ENCODE results near the gene RTRAF. TPM values are rescaled to one million over a fixed set of nuclear protein-coding genes. Genes with fewer than 3 reads are reported as not detected.

RTRAF gene
- total RNA-seq, 1 donor from 2014 or later, result 247 TPM

DNA sequence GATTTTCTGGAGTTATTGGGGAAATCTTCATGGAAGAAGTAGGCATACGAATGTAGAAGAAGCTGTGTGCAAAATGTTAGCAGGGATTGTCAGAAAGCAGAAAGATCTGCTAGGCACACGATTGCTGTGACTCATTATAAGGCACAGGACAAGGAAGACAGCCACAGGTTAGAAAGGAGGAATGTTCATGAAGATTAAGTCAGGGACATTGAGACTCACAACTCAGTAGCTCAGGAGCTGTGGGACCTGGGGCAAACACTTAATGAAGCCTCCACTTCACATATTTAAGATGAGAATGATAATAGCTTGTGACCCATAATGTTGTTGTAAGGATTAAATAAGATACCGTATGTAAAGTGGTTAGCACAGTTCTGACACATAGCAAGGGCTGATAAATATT is 26.6 kb upstream of the RTRAF start:
- TF ChIP-seq, protein P1, sequence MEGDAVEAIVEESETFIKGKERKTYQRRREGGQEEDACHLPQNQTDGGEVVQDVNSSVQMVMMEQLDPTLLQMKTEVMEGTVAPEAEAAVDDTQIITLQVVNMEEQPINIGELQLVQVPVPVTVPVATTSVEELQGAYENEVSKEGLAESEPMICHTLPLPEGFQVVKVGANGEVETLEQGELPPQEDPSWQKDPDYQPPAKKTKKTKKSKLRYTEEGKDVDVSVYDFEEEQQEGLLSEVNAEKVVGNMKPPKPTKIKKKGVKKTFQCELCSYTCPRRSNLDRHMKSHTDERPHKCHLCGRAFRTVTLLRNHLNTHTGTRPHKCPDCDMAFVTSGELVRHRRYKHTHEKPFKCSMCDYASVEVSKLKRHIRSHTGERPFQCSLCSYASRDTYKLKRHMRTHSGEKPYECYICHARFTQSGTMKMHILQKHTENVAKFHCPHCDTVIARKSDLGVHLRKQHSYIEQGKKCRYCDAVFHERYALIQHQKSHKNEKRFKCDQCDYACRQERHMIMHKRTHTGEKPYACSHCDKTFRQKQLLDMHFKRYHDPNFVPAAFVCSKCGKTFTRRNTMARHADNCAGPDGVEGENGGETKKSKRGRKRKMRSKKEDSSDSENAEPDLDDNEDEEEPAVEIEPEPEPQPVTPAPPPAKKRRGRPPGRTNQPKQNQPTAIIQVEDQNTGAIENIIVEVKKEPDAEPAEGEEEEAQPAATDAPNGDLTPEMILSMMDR (IDR thresholded peaks at IDR 0.05; ENCODE audit: unreplicated experiment), result no peak
- peaks cover 7% of the 10 kb centered on the region for H3K4me1 Mint-ChIP-seq (ENCODE audit: low read depth)
- H3K27me3 Mint-ChIP-seq, result no peaks in the 10 kb centered on the region
- peaks cover 24% of the 10 kb centered on the region for H3K9me3 Mint-ChIP-seq (ENCODE audit: low read depth)
- no peak overlapping the region for H3K4me3 Mint-ChIP-seq (ENCODE audit: low read depth)
- DNase-seq (ENCODE audit: low spot score, unreplicated experiment), result no peak
- H3K36me3 Mint-ChIP-seq (ENCODE audit: insufficient read depth), result peaks cover 9% of the 10 kb centered on the region
- no peak overlapping the region for H3K27ac Mint-ChIP-seq

DNA sequence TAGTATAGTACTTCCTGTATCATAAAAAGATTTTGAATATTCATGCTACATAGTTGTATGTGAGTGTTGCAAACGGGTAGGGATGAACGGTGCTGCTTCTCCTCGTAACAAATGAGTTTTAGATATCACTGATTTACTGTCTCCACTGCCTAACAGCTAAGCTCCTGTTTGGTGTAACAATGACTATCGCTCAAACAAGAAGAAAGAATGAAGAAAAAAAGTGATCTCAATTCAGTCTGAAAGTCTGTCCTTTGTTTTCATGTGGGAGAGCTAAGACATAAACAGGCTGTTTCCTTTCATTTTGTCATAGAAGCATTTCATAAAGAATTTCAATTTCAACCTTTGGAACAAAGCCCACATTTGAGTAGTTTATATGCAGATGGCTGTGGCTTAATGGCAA is 26.1 kb upstream of the RTRAF start:
- peaks cover 7% of the 10 kb centered on the region for H3K4me1 Mint-ChIP-seq (ENCODE audit: low read depth)
- peaks cover 20% of the 10 kb centered on the region for H3K9me3 Mint-ChIP-seq (ENCODE audit: low read depth)
- H3K4me3 Mint-ChIP-seq (ENCODE audit: low read depth), result no peak overlapping the region
- TF ChIP-seq, protein P1 (IDR thresholded peaks at IDR 0.05; ENCODE audit: unreplicated experiment), result no peak
- H3K27ac Mint-ChIP-seq, result no peak overlapping the region
- H3K36me3 Mint-ChIP-seq (ENCODE audit: insufficient read depth), result peaks cover 9% of the 10 kb centered on the region
- DNase-seq (ENCODE audit: low spot score, unreplicated experiment), result no peak
- no peaks in the 10 kb centered on the region for H3K27me3 Mint-ChIP-seq

- Mint-ChIP-seq H3K36me3 (ENCODE audit: insufficient read depth) (no peaks in the 10 kb centered on the region), H3K27me3 (no peaks in the 10 kb centered on the region), H3K9me3 (ENCODE audit: low read depth) (no peaks in the 10 kb centered on the region), H3K4me1 (ENCODE audit: low read depth) (peaks cover 1% of the 10 kb centered on the region), H3K27ac (no peak overlapping the region), H3K4me3 (ENCODE audit: low read depth) (no peak overlapping the region)
- TF ChIP-seq, protein P1 (IDR thresholded peaks at IDR 0.05; ENCODE audit: unreplicated experiment), result no peak
- no peak for DNase-seq (ENCODE audit: low spot score, unreplicated experiment)
Observed at GRCh38 chr14:51967521-51967920, 21.8 kb upstream of the RTRAF start.

- H3K4me3 Mint-ChIP-seq (ENCODE audit: low read depth), result no peak overlapping the region
- H3K27ac Mint-ChIP-seq, result no peak overlapping the region
- no peaks in the 10 kb centered on the region for H3K9me3 Mint-ChIP-seq (ENCODE audit: low read depth)
- H3K4me1 Mint-ChIP-seq (ENCODE audit: low read depth), result no peaks in the 10 kb centered on the region
- no peak for DNase-seq (ENCODE audit: low spot score, unreplicated experiment)
- no peaks in the 10 kb centered on the region for H3K36me3 Mint-ChIP-seq (ENCODE audit: insufficient read depth)
- H3K27me3 Mint-ChIP-seq, result no peaks in the 10 kb centered on the region
- TF ChIP-seq, protein P1 (IDR thresholded peaks at IDR 0.05; ENCODE audit: unreplicated experiment), result no peak
Observed at GRCh38 chr14:51969852-51970540, 19.4 kb upstream of the RTRAF start.

DNA sequence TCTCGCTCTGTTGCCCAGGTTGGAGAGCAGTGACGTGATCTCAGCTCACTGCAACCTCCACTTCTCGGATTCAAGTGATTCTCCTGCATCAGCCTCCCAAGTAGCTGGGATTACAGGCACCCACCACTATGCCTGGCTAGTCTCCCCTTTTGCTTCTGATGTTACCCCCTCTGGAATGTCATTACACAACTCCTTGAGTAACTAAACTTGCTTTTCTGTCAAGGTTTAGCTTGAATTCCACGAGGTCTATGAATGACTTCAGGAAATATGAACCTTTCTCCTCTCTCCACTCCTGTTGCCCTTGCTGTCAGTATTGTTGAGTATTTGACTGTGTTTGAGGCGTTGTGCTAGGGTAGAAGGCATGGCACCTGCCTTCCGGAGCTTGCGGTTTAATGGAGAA is 16.8 kb upstream of the RTRAF start:
- no peaks in the 10 kb centered on the region for H3K9me3 Mint-ChIP-seq (ENCODE audit: low read depth)
- H3K27me3 Mint-ChIP-seq, result peaks cover under 1% of the 10 kb centered on the region
- no peak for DNase-seq (ENCODE audit: low spot score, unreplicated experiment)
- TF ChIP-seq, protein P1 (IDR thresholded peaks at IDR 0.05; ENCODE audit: unreplicated experiment), result no peak
- H3K4me3 Mint-ChIP-seq (ENCODE audit: low read depth), result no peak overlapping the region
- H3K27ac Mint-ChIP-seq, result no peak overlapping the region
- H3K36me3 Mint-ChIP-seq (ENCODE audit: insufficient read depth), result no peaks in the 10 kb centered on the region
- no peaks in the 10 kb centered on the region for H3K4me1 Mint-ChIP-seq (ENCODE audit: low read depth)
